PC-3 (cell line): ENCODE measurements around the gene BCL3. TPM values are rescaled to one million over a fixed set of nuclear protein-coding genes. Genes with fewer than 3 reads are reported as not detected.

ENCODE experiments used
- ATAC-seq: fragments of 200-7000 bp; cut with Tn5 transposase; 2 replicates; pipeline ENCODE4 v1.9.1; 2020; ENCODE audit warnings: mild to moderate bottlenecking, moderate library complexity
- BruUV-seq: library from RNA; stranded (reverse); fragments of 400-500 nt; replicated peaks from 2 replicates; lab custom pipeline; 2021; lab: Mats Ljungman, UMichigan
- CTCF ChIA-PET: fragments of 300-600 bp; sonication (Branson Sonifier 250); formaldehyde crosslinking; loops from one replicate; lab custom pipeline; 2022; ENCODE audit warnings: antibody characterized with exemption; lab: Charles Lee
- POLR2A ChIA-PET: fragments of 300-600 bp; sonication (Branson Sonifier 250); formaldehyde crosslinking; loops from one replicate; lab custom pipeline; 2022; ENCODE audit warnings: antibody characterized with exemption; ENCODE audit not compliant: unreplicated experiment; lab: Charles Lee
- DNase-seq: peaks from one replicate; pipeline ENCODE4 v3.0.0-alpha.2; 2015
- H2AFZ ChIP-seq: fragments of 300-600 bp; sonication (generic); 2 replicates; pipeline ENCODE4 v1.6.0; 2016; ENCODE audit warnings: antibody characterized with exemption, low read length
- H3F3A ChIP-seq: fragments of 300-600 bp; sonication (generic); one replicate; pipeline ENCODE4 v1.6.0; 2017; ENCODE audit warnings: antibody characterized with exemption, low read length, control low read depth, mild to moderate bottlenecking; ENCODE audit not compliant: unreplicated experiment
- H3K27ac ChIP-seq: fragments of 300-600 bp; sonication (generic); 2 replicates; pipeline ENCODE4 v1.5.1; 2016; ENCODE audit warnings: mild to moderate bottlenecking, low read length
- H3K27me3 ChIP-seq: fragments of 300-600 bp; sonication (generic); 2 replicates; pipeline ENCODE4 v1.6.1; 2016; ENCODE audit warnings: low read length, mixed read lengths
- H3K36me3 ChIP-seq: fragments of 300-600 bp; sonication (generic); 2 replicates; pipeline ENCODE4 v1.6.1; 2016; ENCODE audit warnings: low read depth, mixed run types, low read length, mixed read lengths
- H3K4me1 ChIP-seq: fragments of 300-600 bp; sonication (generic); 2 replicates; pipeline ENCODE4 v1.5.1; 2016; ENCODE audit warnings: low read length; ENCODE audit not compliant: insufficient read depth
- H3K4me2 ChIP-seq: fragments of 300-600 bp; sonication (generic); 2 replicates; pipeline ENCODE4 v1.6.0; 2016; ENCODE audit warnings: low read length
- H3K4me3 ChIP-seq: fragments of 300-600 bp; sonication (generic); 2 replicates; pipeline ENCODE4 v1.5.1; 2016; ENCODE audit warnings: mild to moderate bottlenecking, low read length, mixed read lengths
- H3K79me2 ChIP-seq: fragments of 300-600 bp; sonication (generic); 2 replicates; pipeline ENCODE4 v1.6.1; 2017; ENCODE audit warnings: low read length, mixed read lengths
- H3K9ac ChIP-seq: fragments of 300-600 bp; sonication (generic); 2 replicates; pipeline ENCODE4 v1.6.0; 2016; ENCODE audit warnings: mild to moderate bottlenecking, low read length
- H3K9me2 ChIP-seq: fragments of 300-600 bp; sonication (generic); replicated peaks from 2 replicates; pipeline ENCODE4 v1.6.1; 2016; ENCODE audit warnings: mixed run types, low read length, mixed read lengths
- H3K9me3 ChIP-seq: fragments of 300-600 bp; sonication (generic); 2 replicates; pipeline ENCODE4 v1.6.1; 2016; ENCODE audit warnings: low read length, mixed read lengths
- H4K20me1 ChIP-seq: fragments of 300-600 bp; sonication (generic); 2 replicates; pipeline ENCODE4 v1.6.1; 2016; ENCODE audit warnings: low read length, mixed read lengths
- EZH2 ChIP-seq: fragments of 300-600 bp; sonication (generic); IDR thresholded peaks from one replicate; pipeline ENCODE4 v1.6.1; 2017; ENCODE audit warnings: antibody characterized with exemption, mild to moderate bottlenecking, low read length; ENCODE audit not compliant: unreplicated experiment
- EZH2phosphoT487 ChIP-seq: fragments of 300-600 bp; sonication (generic); IDR thresholded peaks from 2 replicates; pipeline ENCODE4 v1.6.1; 2018; ENCODE audit warnings: mild to moderate bottlenecking, antibody characterized with exemption, low read length, borderline replicate concordance
- intact Hi-C: fragments of 100-400 bp; cut with micrococcal nuclease; formaldehyde crosslinking; loops from 2 replicates; pipeline ENCODE4 v1.9.0; 2023
- total RNA-seq: library from RNA; depleted of rRNA; stranded (reverse); fragments of >200 nt; gene quantifications from 2 replicates; pipeline ENCODE4 v1.2.3, GENCODE V29; 2014
- TF ChIP-seq, protein P1 (sequence below): fragments of 300-600 bp; sonication (generic); conservative IDR thresholded peaks from 2 replicates; pipeline ENCODE4 v1.5.1; 2017; ENCODE audit warnings: antibody characterized with exemption, low read depth, mild to moderate bottlenecking, low read length

Gene BCL3
- total RNA-seq, 1 experiment from 2014 or later: 25.5 TPM

DNA sequence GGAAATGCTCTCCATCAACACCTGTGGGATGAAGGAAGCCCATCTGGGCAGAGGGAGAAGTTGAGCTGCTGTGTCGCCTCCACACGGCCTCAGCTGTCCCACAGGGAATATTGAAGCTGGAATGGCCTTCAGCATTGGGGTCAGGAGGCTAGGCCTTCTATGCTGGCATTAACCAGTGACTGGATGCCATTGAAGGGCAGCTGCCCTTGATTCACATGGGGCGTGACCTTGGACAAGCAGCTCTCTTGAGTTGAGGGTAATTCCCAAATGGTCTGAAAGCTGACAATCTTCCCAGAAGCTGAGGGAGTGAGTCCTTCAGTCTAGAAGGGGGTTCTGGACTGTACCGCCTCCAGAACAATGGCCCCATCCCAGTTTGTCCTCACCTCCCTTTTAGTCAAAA, 6.7 kb downstream of the BCL3 start:
- TF ChIP-seq EZH2phosphoT487: no peak
- Histone ChIP-seq H3F3A (peaks cover 6% of the 10 kb centered on the region), H3K4me2 (peak overlapping the region; percentile 95; the same call in 1 of the 2 replicates), H3K27me3 (no peaks in the 10 kb centered on the region), H3K4me1 (peaks cover 38% of the 10 kb centered on the region), H3K4me3 (no peak overlapping the region), H3K9me3 (no peaks in the 10 kb centered on the region), H3K36me3 (peaks cover 7% of the 10 kb centered on the region; the same call in 1 of the 2 replicates), H3K9me2 (no peaks in the 10 kb centered on the region), H3K27ac (peak overlapping the region; percentile 98; the same call in 1 of the 2 replicates), H4K20me1 (no peaks in the 10 kb centered on the region), H2AFZ (no peak overlapping the region), H3K9ac (peak overlapping the region; percentile 94), H3K79me2 (peaks cover 23% of the 10 kb centered on the region)
- ChIA-PET POLR2A (no interaction called here), CTCF (no interaction called here)
- DNase-seq (no peak), ATAC-seq (no peak)
- intact Hi-C loops: no loop called here
- BruUV-seq: no TSS peak

DNA sequence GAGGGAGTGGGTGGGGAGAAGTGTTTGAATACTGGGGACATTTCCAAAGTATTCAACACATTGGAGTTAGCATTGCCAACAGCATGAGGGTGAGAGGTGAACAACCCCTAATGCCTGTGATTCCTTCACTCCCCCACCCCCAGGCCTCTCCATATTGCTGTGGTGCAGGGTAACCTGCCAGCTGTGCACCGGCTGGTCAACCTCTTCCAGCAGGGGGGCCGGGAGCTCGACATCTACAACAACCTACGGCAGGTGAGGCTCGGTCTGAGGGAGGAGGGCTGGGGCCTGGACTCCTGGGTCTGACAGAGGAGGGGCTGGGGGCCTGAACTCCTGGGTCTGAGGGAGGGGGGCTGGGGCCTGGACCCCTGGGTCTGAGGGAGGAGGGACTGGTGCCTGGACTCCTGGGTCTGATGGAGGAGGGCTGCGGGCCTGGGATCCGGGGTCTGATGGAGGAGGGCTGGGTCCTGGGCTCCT, 7.6 kb downstream of the BCL3 start:
- Histone ChIP-seq H4K20me1 (no peaks in the 10 kb centered on the region), H3K36me3 (peaks cover 7% of the 10 kb centered on the region; the same call in 1 of the 2 replicates), H3K27ac (no peak overlapping the region), H3K9me2 (no peaks in the 10 kb centered on the region), H3K9ac (no peak overlapping the region), H3K27me3 (no peaks in the 10 kb centered on the region), H3K4me3 (no peak overlapping the region), H3K4me2 (no peak overlapping the region), H2AFZ (no peak overlapping the region), H3F3A (peaks cover 6% of the 10 kb centered on the region), H3K79me2 (peaks cover 14% of the 10 kb centered on the region), H3K9me3 (no peaks in the 10 kb centered on the region), H3K4me1 (peaks cover 32% of the 10 kb centered on the region)
- TF ChIP-seq EZH2phosphoT487 (no peak), EZH2 (no peak)
- TF ChIP-seq, protein P1, sequence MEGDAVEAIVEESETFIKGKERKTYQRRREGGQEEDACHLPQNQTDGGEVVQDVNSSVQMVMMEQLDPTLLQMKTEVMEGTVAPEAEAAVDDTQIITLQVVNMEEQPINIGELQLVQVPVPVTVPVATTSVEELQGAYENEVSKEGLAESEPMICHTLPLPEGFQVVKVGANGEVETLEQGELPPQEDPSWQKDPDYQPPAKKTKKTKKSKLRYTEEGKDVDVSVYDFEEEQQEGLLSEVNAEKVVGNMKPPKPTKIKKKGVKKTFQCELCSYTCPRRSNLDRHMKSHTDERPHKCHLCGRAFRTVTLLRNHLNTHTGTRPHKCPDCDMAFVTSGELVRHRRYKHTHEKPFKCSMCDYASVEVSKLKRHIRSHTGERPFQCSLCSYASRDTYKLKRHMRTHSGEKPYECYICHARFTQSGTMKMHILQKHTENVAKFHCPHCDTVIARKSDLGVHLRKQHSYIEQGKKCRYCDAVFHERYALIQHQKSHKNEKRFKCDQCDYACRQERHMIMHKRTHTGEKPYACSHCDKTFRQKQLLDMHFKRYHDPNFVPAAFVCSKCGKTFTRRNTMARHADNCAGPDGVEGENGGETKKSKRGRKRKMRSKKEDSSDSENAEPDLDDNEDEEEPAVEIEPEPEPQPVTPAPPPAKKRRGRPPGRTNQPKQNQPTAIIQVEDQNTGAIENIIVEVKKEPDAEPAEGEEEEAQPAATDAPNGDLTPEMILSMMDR: no peak
- no TSS peak for BruUV-seq
- ATAC-seq (no peak), DNase-seq (no peak)
- intact Hi-C loops: no loop called here
- POLR2A ChIA-PET: no interaction called here
- CTCF ChIA-PET: no interaction called here

DNA sequence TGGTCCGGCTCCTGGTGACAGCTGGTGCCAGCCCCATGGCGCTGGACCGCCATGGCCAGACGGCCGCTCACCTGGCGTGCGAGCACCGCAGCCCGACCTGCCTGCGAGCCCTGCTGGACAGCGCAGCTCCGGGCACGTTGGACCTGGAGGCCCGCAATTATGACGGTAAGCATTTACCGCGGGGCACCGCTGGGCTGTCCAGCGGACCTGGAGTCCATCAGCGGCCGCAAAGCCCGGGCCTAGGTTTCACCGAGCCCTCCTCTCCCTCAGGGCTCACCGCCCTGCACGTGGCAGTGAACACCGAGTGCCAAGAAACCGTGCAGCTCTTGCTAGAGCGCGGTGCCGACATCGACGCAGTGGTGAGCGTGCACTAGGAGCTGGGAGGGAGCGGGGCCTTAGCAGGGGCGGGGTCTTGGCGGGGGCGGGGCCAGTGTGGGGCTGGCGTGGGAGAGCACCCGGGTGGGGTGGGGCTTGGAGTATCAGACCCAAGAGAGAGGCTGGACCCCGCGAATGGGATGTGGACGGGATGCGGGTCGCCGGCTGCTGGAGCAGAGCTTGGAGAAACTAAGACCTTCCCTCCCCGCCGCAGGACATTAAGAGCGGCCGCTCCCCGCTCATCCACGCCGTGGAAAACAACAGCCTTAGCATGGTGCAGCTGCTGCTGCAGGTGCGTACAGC, 8.7 kb downstream of the BCL3 start:
- H3K4me1 ChIP-seq: peaks cover 25% of the 10 kb centered on the region
- POLR2A ChIA-PET: interaction anchor here (0.6 kb wide), 1 partner anchor 33 kb away, joined by 3 read pairs; no protein-coding TSS in a partner anchor
- no peak overlapping the region for H3K27ac ChIP-seq
- no peaks in the 10 kb centered on the region for H3K9me2 ChIP-seq
- intact Hi-C loops: no loop called here
- no peak overlapping the region for H3K4me2 ChIP-seq
- no peaks in the 10 kb centered on the region for H3K9me3 ChIP-seq
- no peak overlapping the region for H3K9ac ChIP-seq
- ATAC-seq (no peak), DNase-seq (no peak)
- CTCF ChIA-PET: no interaction called here
- no peak overlapping the region for H2AFZ ChIP-seq
- no TSS peak for BruUV-seq
- peaks cover 6% of the 10 kb centered on the region for H3F3A ChIP-seq
- H3K36me3 ChIP-seq: peaks cover 7% of the 10 kb centered on the region; the same call in 1 of the 2 replicates
- no peak overlapping the region for H3K4me3 ChIP-seq
- H3K27me3 ChIP-seq: no peaks in the 10 kb centered on the region
- TF ChIP-seq, protein P1: no peak
- no peak for TF ChIP-seq EZH2phosphoT487
- TF ChIP-seq EZH2: no peak
- H4K20me1 ChIP-seq: no peaks in the 10 kb centered on the region
- peaks cover 7% of the 10 kb centered on the region for H3K79me2 ChIP-seq
